Islet of Langerhans (tissue), 1 donor: ENCODE data around the gene CD9.

Experiments used
- FAIRE-seq: peaks from one replicate; lab custom pipeline; 2011; peaks lifted over from hg19 to GRCh38; lab: Jason Lieb, UNC

CD9 gene

DNA sequence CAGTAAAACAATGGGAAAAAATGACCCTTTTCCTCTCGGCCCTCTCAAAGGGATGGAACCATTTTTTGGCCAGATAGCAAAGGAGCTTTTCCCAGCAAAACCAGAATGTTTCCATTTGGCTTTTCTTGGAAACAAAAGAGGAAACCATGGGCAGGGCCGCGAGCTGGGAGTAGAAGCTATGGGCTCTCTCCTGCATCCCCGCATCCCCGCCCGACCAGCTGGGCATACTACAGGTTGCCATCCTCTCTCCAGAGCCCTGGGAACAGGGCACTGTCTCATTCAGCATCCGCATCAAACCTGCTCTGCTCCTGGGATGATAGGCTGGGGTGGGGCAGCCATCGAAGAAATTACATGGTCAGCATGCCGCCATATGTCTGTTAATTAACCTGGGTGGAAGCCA, 20.9 kb downstream of the CD9 start:
- FAIRE-seq, result no peak

- FAIRE-seq, result no peak
These were observed 22.0 kb downstream of the CD9 start for GRCh38 chr12:6222078-6222654.

DNA sequence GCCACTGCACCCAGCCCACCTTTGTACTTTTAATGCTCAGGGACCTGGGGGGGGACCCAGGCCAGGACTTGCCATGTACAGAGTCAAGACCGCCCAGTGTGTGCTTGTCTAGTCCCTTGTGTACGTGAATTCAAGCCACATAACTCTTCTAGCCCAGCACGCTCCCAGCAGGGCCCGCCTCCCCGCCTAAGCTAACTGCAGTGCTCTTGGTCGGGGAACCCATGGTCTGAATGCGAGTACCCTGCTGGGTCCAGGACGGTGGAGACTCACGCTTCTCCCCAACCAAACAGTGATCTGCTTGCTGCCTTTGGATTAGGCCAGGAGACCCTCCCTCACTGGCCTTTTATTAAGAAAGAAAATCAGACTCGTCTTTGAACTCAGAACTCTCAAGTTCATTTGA, 23.3 kb downstream of the CD9 start:
- FAIRE-seq, result no peak

GRCh38 chr12:6224550-6224949, 24.4 kb downstream of the CD9 start:
- no peak for FAIRE-seq

DNA sequence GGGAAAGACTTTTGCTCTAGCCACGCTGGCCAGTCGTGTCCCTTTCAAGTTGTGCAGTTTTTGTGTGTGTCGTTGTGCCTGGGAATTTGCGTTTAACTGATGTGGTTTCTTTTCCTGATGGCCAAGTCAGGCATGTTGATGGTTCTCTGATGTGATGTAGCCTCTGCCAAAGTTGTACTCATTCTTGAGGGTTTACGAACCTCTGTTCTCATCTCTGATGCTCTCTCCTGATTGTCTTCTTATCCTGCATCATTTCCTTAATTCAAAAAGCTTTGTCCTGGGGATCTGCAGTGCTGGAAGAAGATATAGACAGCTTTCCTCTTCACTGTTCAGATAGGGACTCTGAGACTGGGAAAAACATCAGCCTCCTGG, 25.4 kb downstream of the CD9 start:
- FAIRE-seq, result no peak

- FAIRE-seq, result no peak
These were observed 25.9 kb downstream of the CD9 start for GRCh38 chr12:6226002-6226678.

GRCh38 chr12:6226679-6227051, 26.5 kb downstream of the CD9 start:
- no peak for FAIRE-seq

GRCh38 chr12:6228535-6229223, 28.5 kb downstream of the CD9 start:
- FAIRE-seq, result no peak

DNA sequence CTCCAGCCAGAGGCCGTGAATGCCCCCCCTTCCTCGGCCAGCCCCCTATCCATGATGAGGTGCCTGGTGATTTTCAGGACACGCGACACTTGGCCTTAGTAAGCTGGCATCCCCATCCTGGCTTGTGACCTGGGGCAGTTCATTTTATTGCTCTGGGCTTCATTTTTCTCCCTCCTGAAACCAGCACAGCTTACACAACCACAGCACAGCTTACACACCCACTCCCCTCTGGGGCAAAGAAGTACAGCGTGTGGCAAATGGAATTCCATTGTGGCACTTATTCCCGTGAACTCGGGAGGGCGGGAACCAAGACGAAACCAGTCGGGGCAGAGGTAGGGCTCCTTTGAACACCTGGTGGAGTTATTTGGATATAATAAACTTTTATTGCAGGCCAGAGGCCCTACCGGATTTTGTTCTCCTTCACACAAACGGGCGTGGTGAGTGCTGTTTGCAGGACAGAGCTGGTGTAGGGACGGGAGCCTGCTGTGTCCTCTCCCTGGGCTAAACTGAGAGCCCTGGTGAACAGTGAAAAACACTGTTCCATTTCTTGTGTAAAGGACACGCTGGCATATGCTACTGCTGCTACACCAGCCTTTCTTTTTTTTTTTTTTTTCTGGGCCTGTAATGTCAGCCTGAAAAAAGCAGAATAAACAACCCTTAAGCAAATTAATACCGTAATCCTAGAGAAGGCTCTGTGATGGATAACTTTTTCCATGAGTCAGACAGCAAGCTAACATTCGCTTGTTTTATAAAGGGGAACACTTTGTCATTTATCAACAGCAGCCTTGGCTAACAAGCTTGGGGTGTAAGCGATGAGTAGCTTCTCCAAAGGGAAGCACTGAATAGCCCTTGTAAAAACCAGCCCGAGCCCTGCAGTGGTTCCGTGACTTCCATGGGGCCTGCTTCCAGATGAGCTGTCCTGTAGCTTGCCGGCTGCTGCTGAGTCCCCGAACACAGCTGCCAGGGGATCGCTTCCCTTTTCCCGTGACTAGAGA, 29.3 kb downstream of the CD9 start:
- peak; percentile 43 for FAIRE-seq

GRCh38 chr12:6230321-6231110, 30.3 kb downstream of the CD9 start:
- no peak for FAIRE-seq

DNA sequence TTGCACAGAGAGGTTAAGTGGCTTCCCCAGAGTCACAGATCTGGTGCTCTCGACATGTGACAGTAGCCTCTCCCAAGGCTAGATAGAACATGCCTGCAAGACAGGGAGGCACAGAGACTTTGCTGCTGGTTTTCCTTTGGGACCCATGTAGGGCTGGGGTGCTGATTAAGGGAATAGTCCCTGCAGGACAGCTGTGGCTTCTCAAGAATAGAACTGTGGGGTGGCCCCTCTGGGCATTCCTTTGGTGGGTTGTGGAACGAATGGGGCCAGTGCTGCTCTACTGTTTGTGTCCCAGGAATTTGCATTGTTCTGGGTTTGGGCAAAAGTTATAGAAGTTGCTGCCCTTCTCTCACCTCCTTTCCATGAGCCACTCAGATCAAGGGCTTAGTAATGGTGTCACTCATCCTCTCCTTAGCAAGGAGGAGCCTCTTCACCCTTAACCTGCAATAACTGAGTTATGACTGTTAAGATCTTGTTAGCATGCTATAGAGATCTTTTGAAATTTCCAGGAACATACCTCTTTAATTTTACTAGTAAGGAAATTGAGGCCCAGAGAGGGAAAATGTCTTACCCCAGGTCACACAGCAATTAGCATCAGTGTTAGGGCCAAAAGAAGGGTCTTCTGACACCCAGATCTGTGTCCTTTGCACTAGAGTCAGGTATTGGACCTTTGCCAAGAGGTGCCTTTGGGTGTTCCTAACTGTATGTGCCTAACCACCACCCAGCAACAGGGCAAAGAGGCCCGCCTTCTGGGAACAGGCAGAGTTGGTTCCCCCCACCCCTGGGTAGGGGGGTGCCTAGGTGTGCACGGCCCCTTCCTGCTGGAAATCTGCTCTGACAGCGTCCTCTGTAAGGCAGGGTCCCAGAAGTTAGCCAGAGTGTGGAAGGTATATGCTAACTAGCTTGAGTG, 31.4 kb downstream of the CD9 start:
- no peak for FAIRE-seq

DNA sequence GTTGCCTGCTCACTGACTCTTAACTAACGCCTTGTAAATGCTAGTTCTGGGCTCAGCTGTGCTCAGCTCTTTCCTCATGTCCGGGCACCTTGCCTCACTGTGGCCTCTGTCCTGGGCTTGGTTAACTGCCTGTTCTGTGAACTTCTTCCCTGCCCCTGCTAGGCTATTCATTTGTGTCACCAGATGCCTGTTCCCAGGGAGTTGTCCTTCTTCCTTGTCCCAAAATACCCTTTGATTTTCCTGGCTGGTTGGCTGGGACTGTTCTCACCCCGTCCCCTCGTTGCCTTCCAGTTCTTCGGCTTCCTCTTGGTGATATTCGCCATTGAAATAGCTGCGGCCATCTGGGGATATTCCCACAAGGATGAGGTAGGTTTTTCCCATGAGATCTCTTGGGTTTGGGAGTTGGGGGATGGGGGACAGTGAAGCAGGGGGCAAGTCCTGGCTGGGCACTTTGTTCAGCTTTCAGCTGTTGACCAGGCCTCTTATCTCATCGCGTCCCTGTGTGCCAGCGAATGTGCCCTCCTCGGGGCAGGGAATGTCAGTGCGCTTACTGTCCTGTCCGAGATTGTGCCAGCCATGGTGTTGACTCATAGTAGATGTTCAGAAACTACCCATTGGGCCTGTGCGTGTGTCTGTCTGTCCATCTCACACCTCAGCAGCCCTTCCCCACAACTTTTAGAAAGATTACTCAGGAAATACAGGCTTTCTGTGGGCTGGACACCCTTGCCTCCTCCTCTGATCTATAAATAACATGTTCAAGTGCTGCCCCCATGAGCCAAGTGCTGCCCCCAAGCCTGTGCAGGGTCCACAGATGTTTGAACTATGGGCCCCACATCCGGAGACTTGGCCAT, 33.1 kb downstream of the CD9 start:
- FAIRE-seq, result no peak

DNA sequence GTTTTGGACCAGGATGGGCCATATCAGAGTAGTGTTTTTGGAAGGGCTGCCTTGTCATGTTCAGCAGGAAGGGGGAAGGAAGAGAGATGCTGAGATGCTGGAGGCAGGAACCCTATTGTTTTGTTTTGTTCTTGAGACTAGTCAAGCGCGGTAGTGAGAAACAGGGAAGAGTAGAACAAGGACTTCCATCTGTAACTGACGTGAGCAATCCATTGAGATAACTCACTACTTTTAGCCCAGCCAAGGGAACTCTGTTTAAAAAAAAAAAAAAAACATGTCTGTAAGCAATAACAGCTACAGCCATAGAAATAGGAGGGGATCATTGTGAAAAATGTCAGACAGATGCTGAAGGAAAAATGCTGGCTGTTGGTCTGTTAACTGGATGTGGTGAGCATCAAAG, 34.0 kb downstream of the CD9 start:
- FAIRE-seq, result no peak

GRCh38 chr12:6234906-6235305, 34.7 kb downstream of the CD9 start:
- no peak for FAIRE-seq

DNA sequence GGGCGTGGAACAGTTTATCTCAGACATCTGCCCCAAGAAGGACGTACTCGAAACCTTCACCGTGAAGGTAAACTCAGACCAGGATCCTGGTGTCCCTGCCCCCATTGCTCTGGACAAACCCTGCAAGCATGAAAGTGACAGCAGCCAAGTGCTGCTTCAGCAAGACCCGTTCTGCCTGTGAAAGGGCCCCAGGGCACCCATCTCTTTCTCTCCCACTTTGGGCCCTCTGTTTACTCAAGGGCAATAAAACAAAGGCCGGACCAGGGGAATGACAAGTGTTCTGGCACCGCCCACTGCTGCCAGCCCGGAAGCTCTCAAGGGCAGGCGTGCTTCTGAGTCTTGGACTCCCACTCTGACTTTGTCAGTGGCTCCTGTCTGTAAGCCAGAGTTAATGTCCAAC, 35.3 kb downstream of the CD9 start:
- no peak for FAIRE-seq

DNA sequence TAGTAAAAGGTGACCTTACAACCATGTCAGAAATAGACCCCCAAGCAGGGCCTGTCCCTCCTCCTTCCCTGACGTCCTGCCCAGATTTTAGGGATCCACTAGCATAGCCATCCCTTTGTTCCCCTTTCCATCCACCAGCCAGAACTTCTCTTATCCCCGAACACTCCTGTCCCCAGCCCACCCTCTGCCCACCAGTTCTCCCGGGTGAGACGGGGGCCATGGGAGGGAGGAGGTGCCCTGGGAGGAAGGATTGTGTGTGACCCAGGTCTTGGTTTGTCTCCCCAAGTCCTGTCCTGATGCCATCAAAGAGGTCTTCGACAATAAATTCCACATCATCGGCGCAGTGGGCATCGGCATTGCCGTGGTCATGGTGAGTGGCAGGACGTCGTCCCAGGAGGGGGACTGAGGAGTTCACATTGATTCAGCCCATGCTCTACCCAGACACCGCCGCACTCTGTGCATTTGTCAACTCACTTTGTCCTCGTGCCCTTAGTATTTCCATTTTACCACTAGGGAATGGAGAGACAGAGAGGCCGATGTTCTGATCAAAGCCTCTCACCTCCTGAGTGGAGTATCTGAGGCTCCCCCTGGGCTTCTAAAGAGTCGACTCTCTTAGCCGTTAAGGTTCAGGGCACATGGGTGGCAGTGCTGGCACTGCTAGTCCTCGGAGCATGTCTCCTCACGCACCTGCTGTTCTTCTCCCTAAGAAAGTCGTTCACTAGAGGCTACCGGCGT, 35.9 kb downstream of the CD9 start:
- no peak for FAIRE-seq

- no peak for FAIRE-seq
These were observed 36.4 kb downstream of the CD9 start for GRCh38 chr12:6236641-6236940.

GRCh38 chr12:6237830-6238229, 37.6 kb downstream of the CD9 start:
- no peak for FAIRE-seq

DNA sequence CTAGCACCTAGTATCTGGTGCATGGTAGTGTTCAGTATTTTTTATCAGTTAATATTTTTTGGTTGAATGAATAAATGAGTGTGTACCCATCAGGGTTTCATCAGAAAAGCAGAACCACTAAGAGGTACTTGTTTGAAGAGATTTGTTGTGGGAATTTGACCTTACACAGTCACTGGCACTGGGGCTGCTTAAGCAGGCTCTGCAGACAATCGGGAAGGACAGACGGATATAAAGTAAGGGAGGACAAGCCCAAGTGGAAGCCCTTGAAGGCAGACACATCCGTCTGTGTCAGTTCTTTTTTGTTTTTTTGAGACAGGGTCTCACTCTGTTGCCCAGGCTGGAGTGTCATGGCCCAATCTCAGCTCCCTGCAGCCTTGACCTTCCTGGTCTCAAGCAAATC, 38.7 kb downstream of the CD9 start:
- FAIRE-seq, result no peak
